Erythroblast (primary cell): ENCODE measurements around the gene SRSF5.

Experiments
- DNase-seq, 2 experiments: peaks; one replicate each; lab custom pipeline; 2025; lab: John Stamatoyannopoulos, UW
- GATA1 ChIP-seq: IDR thresholded peaks from 2 replicates; pipeline ENCODE4 v1.6.1; 2011; ENCODE audit warnings: low read depth, mild to moderate bottlenecking, control low read depth, low read length, moderate library complexity
- POLR2A ChIP-seq: IDR thresholded peaks from 2 replicates; pipeline ENCODE4 v1.6.1; 2011; ENCODE audit warnings: mild to moderate bottlenecking, low read length

The SRSF5 gene

GRCh38 chr14:69755784-69756183 lies 11.2 kb upstream of the SRSF5 start:
- no peak for DNase-seq
- TF ChIP-seq GATA1 (no peak), POLR2A (no peak)

GRCh38 chr14:69756298-69756697 lies 10.6 kb upstream of the SRSF5 start:
- TF ChIP-seq GATA1 (no peak), POLR2A (no peak)
- DNase-seq = no peak

DNA sequence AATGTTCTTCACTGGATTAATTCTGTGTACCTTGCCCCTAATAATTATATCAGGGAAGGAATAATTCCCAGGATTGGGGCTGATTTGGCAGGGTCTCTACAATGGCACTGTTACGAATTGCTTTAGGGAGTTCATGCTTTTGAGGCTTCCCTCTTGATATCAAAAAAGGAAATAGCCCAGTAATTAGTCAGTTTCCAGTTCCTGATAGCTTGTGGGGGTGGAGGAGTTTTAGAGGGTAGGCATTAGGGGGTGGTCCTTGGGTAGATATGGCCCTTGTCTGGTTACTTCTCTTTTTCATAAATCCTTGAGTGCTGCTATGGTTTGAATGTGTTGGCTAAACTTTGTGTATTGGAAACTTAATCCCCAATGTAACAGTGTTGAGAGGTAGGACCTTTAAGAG lies 6.1 kb upstream of the SRSF5 start:
- no peak for DNase-seq
- TF ChIP-seq GATA1 (no peak), POLR2A (no peak)

GRCh38 chr14:69763761-69764510 lies 3.0 kb upstream of the SRSF5 start:
- DNase-seq = peak in 1 of 2 experiments; percentile 10
- no peak for TF ChIP-seq POLR2A
- TF ChIP-seq GATA1 = no peak

GRCh38 chr14:69767369-69767999 lies 542 bp downstream of the SRSF5 start:
- DNase-seq = peak; percentile 95 to 98

GRCh38 chr14:69768873-69769272 lies 1.9 kb downstream of the SRSF5 start:
- DNase-seq = no peak
- TF ChIP-seq POLR2A (no peak), GATA1 (no peak)

More at GRCh38 chr14:69767369-69767999, 542 bp downstream of the SRSF5 start:
- TF ChIP-seq POLR2A (peak; percentile 98), GATA1 (no peak)

- peak in 1 of 2 experiments; percentile 21 for DNase-seq
- TF ChIP-seq POLR2A (no peak), GATA1 (no peak)
Observed at GRCh38 chr14:69769623-69770022, 2.7 kb downstream of the SRSF5 start.

DNA sequence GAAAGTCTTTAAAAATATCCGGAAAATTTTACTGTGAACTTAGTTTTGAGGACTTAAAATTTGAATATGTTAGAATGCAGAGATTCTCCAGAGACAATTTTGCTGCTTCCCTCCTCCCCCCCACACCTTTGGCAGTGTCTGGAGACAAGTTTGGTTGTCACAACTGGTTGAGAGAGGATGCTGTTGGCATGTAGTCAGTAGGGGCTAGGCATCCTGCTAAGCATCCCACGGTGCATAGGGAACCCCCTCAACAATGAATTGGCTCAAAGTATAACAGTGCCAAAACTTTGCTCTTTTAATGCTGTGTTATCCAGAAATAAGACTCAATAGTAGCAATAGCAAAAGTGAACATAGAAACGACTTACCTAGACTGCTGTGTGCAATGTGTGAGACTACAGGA lies 3.6 kb downstream of the SRSF5 start:
- no peak for TF ChIP-seq GATA1
- TF ChIP-seq POLR2A = no peak
- DNase-seq = no peak

- DNase-seq = no peak
- TF ChIP-seq GATA1 (no peak), POLR2A (no peak)
Observed at GRCh38 chr14:69771136-69771535, 4.2 kb downstream of the SRSF5 start.

DNA sequence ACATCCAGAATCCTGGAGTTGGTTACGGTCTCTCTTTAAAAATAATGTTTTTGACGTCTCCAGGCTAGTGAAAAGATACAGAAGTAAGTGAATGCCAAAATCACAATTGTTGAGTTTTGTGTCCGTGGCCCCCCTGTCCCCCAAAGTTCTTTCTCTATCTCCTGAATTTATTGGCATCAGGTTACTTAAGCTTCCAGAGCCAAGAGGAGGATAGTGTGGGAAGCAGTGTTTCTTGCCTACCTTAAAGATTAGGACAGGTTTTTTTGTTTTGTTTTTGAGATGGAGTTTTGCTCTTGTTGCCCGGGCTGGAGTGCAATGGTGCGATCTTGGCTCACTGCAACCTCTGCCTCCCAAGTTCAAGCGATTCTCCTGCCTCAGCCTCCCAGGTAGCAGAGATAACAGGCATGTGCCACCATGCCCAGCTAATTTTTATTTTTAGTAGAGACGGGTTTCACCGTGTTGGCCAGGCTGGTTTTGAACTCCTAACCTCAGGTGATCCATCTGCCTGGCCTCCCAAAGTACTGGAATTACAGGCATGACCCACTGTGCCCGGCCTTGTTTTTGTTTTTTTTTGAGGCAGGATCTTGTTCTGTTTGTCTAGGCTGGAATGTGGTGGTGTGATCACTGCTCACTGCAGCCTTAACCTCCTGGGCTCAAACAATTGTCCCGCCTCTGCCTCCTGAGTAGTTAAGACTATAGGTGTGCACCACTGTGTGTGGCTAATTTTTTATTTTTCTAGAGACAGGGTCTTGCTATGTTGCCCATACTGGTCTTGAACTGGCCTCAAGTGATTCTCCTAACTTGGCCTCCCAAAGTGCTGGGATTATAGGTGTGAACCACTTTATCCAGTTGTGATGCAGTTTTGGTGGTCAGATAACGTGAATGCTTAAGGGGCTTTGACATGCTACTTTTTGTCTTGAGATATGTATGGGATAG lies 5.4 kb downstream of the SRSF5 start:
- DNase-seq = no peak
- no peak for TF ChIP-seq GATA1
- no peak for TF ChIP-seq POLR2A

DNA sequence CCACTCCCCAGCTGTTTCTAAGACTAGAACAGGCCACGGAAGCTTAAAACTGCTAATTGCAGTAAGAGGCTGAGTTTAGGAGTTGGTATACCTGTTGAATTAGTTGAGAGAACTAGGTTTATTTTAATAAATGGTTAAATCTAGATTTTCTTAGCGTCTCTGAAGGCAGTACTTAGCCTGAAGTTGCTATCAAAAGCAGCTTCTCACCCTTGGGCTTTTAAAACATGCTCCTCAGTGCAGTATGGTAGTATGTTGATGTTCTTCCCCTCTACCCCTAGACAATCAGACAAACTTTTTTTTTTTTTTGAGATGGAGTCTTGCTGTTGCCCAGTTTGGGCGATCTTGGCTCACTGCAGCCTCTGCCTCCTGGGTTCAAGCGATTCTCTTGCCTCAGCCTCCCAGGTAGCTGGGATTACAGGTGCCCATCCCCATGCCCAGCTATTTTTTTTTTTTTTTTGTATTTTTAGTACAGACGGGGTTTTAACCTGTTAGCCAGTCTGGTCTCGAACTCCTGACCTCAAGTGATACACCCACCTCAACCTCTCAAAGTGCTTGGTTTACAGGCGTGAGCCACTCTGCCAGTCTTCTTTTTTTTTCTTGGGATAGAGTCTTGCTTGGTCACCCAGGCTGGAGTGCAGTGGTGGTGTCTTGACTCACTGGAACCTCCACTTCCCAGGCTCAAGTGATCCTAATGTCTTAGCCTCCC lies 6.8 kb downstream of the SRSF5 start:
- TF ChIP-seq GATA1 (no peak), POLR2A (no peak)
- DNase-seq = no peak

DNA sequence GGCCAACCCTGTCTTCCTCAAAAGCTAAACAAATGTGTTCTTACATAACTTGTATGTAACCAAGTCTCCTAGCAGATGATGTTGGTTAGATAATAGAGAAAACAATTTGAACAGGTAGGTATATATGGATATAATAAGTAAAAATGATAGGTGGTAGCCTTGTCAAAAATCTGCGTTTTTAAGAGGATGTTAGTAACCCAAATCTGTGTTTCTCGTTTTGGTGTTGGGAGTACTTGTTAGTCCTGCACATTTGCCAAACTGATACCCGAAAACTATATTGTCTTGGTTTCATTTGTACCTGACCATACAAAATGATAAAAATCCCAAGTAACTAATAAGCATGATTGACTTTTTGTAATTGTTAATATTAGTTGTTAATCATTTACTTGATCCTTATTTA lies 8.1 kb downstream of the SRSF5 start:
- TF ChIP-seq GATA1 (no peak), POLR2A (no peak)
- no peak for DNase-seq

GRCh38 chr14:69776875-69777453 lies 10.0 kb downstream of the SRSF5 start:
- no peak for DNase-seq
- TF ChIP-seq GATA1 (no peak), POLR2A (no peak)

DNA sequence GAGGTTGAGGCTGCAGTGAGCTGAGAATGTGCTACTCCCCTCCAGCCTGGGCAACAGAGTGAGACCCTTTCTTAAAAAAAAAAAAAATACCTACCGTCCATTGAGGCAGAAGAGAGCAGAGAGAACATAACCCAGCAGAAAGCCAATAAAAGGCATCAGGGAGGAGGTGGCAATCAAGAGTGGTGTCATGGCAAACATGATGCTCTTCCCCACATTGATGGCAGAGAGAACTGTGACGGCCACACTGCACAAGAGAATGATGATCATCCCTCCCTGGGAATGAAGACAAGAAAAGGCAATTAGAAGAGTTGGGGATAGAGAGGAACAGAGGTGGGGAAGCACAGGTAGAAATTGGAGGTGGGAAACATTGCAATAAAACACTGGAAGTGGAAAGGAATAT lies 12.1 kb downstream of the SRSF5 start:
- no peak for TF ChIP-seq GATA1
- no peak for TF ChIP-seq POLR2A
- no peak for DNase-seq
